H1 (cell line): ENCODE data around the gene LCORL. TPM values are rescaled to one million over a fixed set of nuclear protein-coding genes. Genes with fewer than 3 reads are reported as not detected.

ENCODE experiments used
- CTCF ChIA-PET: fragments of 300-600 bp; sonication (Branson Sonifier 250); formaldehyde crosslinking; loops from one replicate; lab custom pipeline; 2021; ENCODE audit not compliant: partially characterized antibody; lab: Charles Lee
- POLR2A ChIA-PET: fragments of 300-600 bp; sonication (Branson Sonifier 250); formaldehyde crosslinking; loops from one replicate; lab custom pipeline; 2021; ENCODE audit warnings: inconsistent platforms; ENCODE audit not compliant: partially characterized antibody; lab: Charles Lee
- DNase-seq, 2 experiments: peaks; one replicate each; pipeline versions ENCODE4 v3.0.0 to v3.0.0-alpha.2; 2010 to 2022; ENCODE audit warnings: low spot score in 2 of 2, low read depth in 1 of 2, mixed read lengths in 1 of 2
- FAIRE-seq: peaks from 2 replicates; lab custom pipeline; 2011; peaks lifted over from hg19 to GRCh38; lab: Jason Lieb, UNC
- H2AFZ ChIP-seq: 2 replicates; pipeline ENCODE4 v1.8.1; 2012; ENCODE audit warnings: low read length, inconsistent platforms
- H2AK5ac ChIP-seq: 2 replicates; pipeline ENCODE4 v1.6.1; 2013; ENCODE audit warnings: low read depth, low read length
- H2BK120ac ChIP-seq: replicated peaks from 2 replicates; pipeline ENCODE3; 2013; ENCODE audit warnings: low read depth, low read length, inconsistent platforms
- H2BK12ac ChIP-seq: 2 replicates; pipeline ENCODE4 v1.6.1; 2013; ENCODE audit warnings: low read depth, low read length
- H2BK15ac ChIP-seq: 2 replicates; pipeline ENCODE4 v1.6.1; 2013; ENCODE audit warnings: low read length
- H2BK20ac ChIP-seq: 2 replicates; pipeline ENCODE4 v1.6.1; 2013; ENCODE audit warnings: low read length
- H2BK5ac ChIP-seq: 2 replicates; pipeline ENCODE4 v1.6.1; 2013; ENCODE audit warnings: low read depth, low read length
- H3K14ac ChIP-seq: 2 replicates; pipeline ENCODE4 v1.6.1; 2013; ENCODE audit warnings: inconsistent platforms; ENCODE audit not compliant: insufficient read length
- H3K18ac ChIP-seq: 2 replicates; pipeline ENCODE4 v1.6.1; 2013; ENCODE audit warnings: low read length; ENCODE audit errors: extremely low read depth
- H3K23ac ChIP-seq: 2 replicates; pipeline ENCODE4 v1.6.1; 2013; ENCODE audit warnings: inconsistent platforms; ENCODE audit not compliant: insufficient read length
- H3K23me2 ChIP-seq: 2 replicates; pipeline ENCODE4 v1.6.1; 2013; ENCODE audit warnings: low read depth, low read length
- H3K27ac ChIP-seq: 2 replicates; pipeline ENCODE4 v1.6.1; 2011; ENCODE audit warnings: low read depth, low read length, inconsistent platforms
- H3K27me3 ChIP-seq, 4 experiments: replicated peaks in 1 of 4; 1 replicate in 1 of 4; 2 replicates in 3 of 4; pipeline versions ENCODE4 v1.6.1 to v1.8.1; 2011 to 2013; ENCODE audit warnings: low read length in 3 of 4, mild to moderate bottlenecking in 3 of 4, inconsistent platforms in 2 of 4, mixed read lengths in 2 of 4, moderate library complexity in 1 of 4; ENCODE audit not compliant: control insufficient read depth in 3 of 4, insufficient read depth in 3 of 4; ENCODE audit errors: extremely low read depth in 1 of 4
- H3K36me3 ChIP-seq, 4 experiments: 2 replicates each; pipeline versions ENCODE4 v1.6.1 to v1.8.1; 2011 to 2013; ENCODE audit warnings: mild to moderate bottlenecking in 4 of 4, low read length in 3 of 4, moderate library complexity in 2 of 4, control low read depth in 1 of 4, inconsistent platforms in 1 of 4; ENCODE audit not compliant: insufficient read depth in 4 of 4, control insufficient read depth in 2 of 4
- H3K4ac ChIP-seq: replicated peaks from 2 replicates; pipeline ENCODE3; 2013; ENCODE audit warnings: low read length, low read depth, mixed read lengths, inconsistent platforms; ENCODE audit not compliant: insufficient read length
- H3K4me1 ChIP-seq, 4 experiments: replicated peaks in 1 of 4; 1 replicate in 1 of 4; 2 replicates in 3 of 4; pipeline versions ENCODE4 v1.6.1 to v1.8.1; 2011 to 2013; ENCODE audit warnings: low read length in 3 of 4, inconsistent platforms in 2 of 4, mixed read lengths in 1 of 4; ENCODE audit not compliant: insufficient read depth in 4 of 4, control insufficient read depth in 3 of 4
- H3K4me2 ChIP-seq, 2 experiments: 2 replicates each; pipeline versions ENCODE4 v1.6.1 to v1.8.1; 2011 to 2013; ENCODE audit warnings: low read depth in 2 of 2, low read length in 2 of 2, control low read depth in 1 of 2, inconsistent platforms in 1 of 2, mild to moderate bottlenecking in 1 of 2; ENCODE audit not compliant: insufficient read depth in 1 of 2
- H3K4me3 ChIP-seq, 4 experiments: fragments of 200-600, 300-600 bp in 1 of 4; sonication (generic), shearing (Covaris generic), sonication (Bioruptor Twin) in 1 of 4; 2 replicates each; pipeline versions ENCODE4 v1.5.1 to v1.8.1; 2011 to 2016; ENCODE audit warnings: low read length in 4 of 4, low read depth in 3 of 4, control low read depth in 2 of 4, inconsistent platforms in 2 of 4, mild to moderate bottlenecking in 2 of 4, mixed read lengths in 1 of 4, moderate library complexity in 1 of 4; ENCODE audit not compliant: insufficient read depth in 2 of 4; ENCODE audit errors: extremely low read depth in 1 of 4
- H3K56ac ChIP-seq: replicated peaks from 2 replicates; pipeline ENCODE3; 2013; ENCODE audit warnings: low read depth, mild to moderate bottlenecking, mixed read lengths, low read length, inconsistent platforms; ENCODE audit not compliant: insufficient read length
- H3K79me1 ChIP-seq: 2 replicates; pipeline ENCODE4 v1.6.1; 2013; ENCODE audit warnings: low read depth, low read length, control low read depth
- H3K79me2 ChIP-seq, 2 experiments: 2 replicates each; pipeline versions ENCODE4 v1.6.1 to v1.8.1; 2012 to 2013; ENCODE audit warnings: low read length in 2 of 2, mild to moderate bottlenecking in 2 of 2, inconsistent platforms in 1 of 2; ENCODE audit not compliant: insufficient read depth in 2 of 2, control insufficient read depth in 1 of 2
- H3K9ac ChIP-seq, 4 experiments: replicated peaks in 1 of 4; 1 replicate in 1 of 4; 2 replicates in 3 of 4; pipeline versions ENCODE4 v1.6.1 to v1.8.1; 2011 to 2013; ENCODE audit warnings: low read depth in 3 of 4, low read length in 3 of 4, control low read depth in 2 of 4, mild to moderate bottlenecking in 2 of 4, moderate library complexity in 2 of 4, inconsistent platforms in 1 of 4; ENCODE audit errors: extremely low read depth in 1 of 4
- H3K9me3 ChIP-seq, 2 experiments: 2 replicates each; pipeline versions ENCODE4 v1.6.1 to v1.8.1; 2012 to 2013; ENCODE audit warnings: mild to moderate bottlenecking in 2 of 2, moderate library complexity in 2 of 2, control low read depth in 1 of 2, inconsistent platforms in 1 of 2, low read depth in 1 of 2, low read length in 1 of 2, mixed read lengths in 1 of 2; ENCODE audit not compliant: insufficient read depth in 2 of 2
- H4K20me1 ChIP-seq, 2 experiments: replicated peaks in 1 of 2; 2 replicates each; pipeline versions ENCODE3 to v1.8.1; 2011 to 2013; ENCODE audit warnings: inconsistent platforms in 2 of 2, low read length in 2 of 2, mild to moderate bottlenecking in 1 of 2; ENCODE audit not compliant: insufficient read depth in 2 of 2, control insufficient read depth in 1 of 2
- H4K5ac ChIP-seq: 2 replicates; pipeline ENCODE4 v1.6.1; 2013; ENCODE audit warnings: low read length, low read depth, mixed read lengths, inconsistent platforms; ENCODE audit not compliant: insufficient read length
- H4K8ac ChIP-seq: 2 replicates; pipeline ENCODE4 v1.8.0; 2013; ENCODE audit warnings: mild to moderate bottlenecking, moderate library complexity, low read length, inconsistent platforms; ENCODE audit not compliant: insufficient read depth; ENCODE audit errors: extremely low read depth
- H4K91ac ChIP-seq: replicated peaks from 2 replicates; pipeline ENCODE3; 2013; ENCODE audit warnings: low read length, mixed read lengths, inconsistent platforms; ENCODE audit not compliant: insufficient read length
- KDM5A ChIP-seq: fragments of 200-600 bp; IDR thresholded peaks from 2 replicates; pipeline ENCODE4 v1.7.1; 2012; ENCODE audit warnings: mild to moderate bottlenecking, low read length, inconsistent platforms, mixed read lengths
- MAX ChIP-seq: IDR thresholded peaks from 2 replicates; pipeline ENCODE4 v1.6.1; 2012; ENCODE audit warnings: inconsistent platforms
- PHF8 ChIP-seq: fragments of 200-600 bp; sonication (generic); conservative IDR thresholded peaks from 2 replicates; pipeline ENCODE4 v1.7.1; 2012; ENCODE audit warnings: low read depth, mild to moderate bottlenecking, inconsistent platforms, low read length, moderate library complexity
- SAP30 ChIP-seq: fragments of 300-600 bp; sonication (generic); IDR thresholded peaks from 2 replicates; pipeline ENCODE4 v1.7.1; 2012; ENCODE audit warnings: low read length, moderate library complexity, mild to moderate bottlenecking, inconsistent platforms; ENCODE audit not compliant: insufficient read depth, insufficient replicate concordance
- TAF7 ChIP-seq: optimal IDR thresholded peaks from 2 replicates; pipeline ENCODE3; 2011; ENCODE audit warnings: low read depth, mild to moderate bottlenecking, inconsistent platforms, low read length, moderate library complexity, borderline replicate concordance
- WGBS, 2 experiments: shearing (Covaris generic) in 1 of 2; methylation state at CpG; one replicate each; pipeline versions ENCODE4 v1.1.6 to v1.1.7; 2013 to 2015; ENCODE audit warnings: low lambda C conversion rate in 2 of 2, mixed read lengths in 2 of 2, inconsistent platforms in 1 of 2, low coverage in 1 of 2, missing lambda C conversion rate in 1 of 2; ENCODE audit not compliant: insufficient replicate concordance in 2 of 2, insufficient coverage in 1 of 2, insufficient read length in 1 of 2; ENCODE audit errors: extremely low coverage in 1 of 2, missing lambda C conversion rate in 1 of 2; 5-methylcytosine and 5-hydroxymethylcytosine counted together
- polyA plus RNA-seq, 7 experiments: library from polyadenylated mRNA; depleted of rRNA in 3 of 7; stranded (reverse) in 5 of 7; unstranded in 2 of 7; fragments of >200 nt in 5 of 7; fragments of 200-250 nt in 2 of 7; gene quantifications; 1 replicate in 5 of 7; 2 replicates in 1 of 7; 4 replicates in 1 of 7; pipeline versions ENCODE4 v1.2.1 to v1.2.3, GENCODE V29; 2011 to 2013; ENCODE audit warnings: missing spikeins in 2 of 7, mixed read lengths in 2 of 7
- total RNA-seq: library from RNA; stranded (reverse); fragmentation: NEBNext Ultra II Directional; extraction: Animal tissue kit (Norgen Biotek cat#: 25700); gene quantifications from 2 replicates; pipeline ENCODE4 v1.2.1, GENCODE V29; 2021
- TF ChIP-seq, protein P1 (sequence below): IDR thresholded peaks from 2 replicates; pipeline ENCODE4 v1.6.1; 2011; ENCODE audit warnings: low read depth, mild to moderate bottlenecking, low read length; ENCODE audit not compliant: insufficient read depth

Gene LCORL
- total and polyA plus RNA-seq, 2 of the 8 experiments (the other 6 are each of a cell fraction or from before 2014, with no cell fraction given), result 2.2 to 19.2 TPM

DNA sequence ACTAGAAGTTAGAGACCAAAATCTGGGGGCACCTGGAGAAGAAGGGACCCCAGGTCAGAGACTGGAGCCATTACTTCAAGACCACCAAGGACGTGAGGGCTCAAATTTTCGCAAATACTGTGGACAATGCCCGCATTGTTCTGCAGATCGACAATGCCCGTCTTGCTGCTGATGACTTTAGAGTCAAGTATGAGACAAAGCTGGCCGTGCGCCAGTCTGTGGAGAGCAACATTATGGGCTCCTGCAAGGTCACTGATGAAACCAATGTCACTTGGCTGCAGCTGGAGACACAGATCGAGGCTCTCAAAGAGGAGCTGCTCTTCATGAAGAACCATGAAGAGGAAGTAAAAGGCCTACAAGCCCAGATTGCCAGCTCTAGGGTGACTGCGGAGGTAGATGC lies 109.5 kb downstream of the LCORL start:
- Histone ChIP-seq H3K79me1 (no peaks in the 10 kb centered on the region; the same call in 1 of the 2 replicates), H3K23me2 (no peaks in the 10 kb centered on the region; the same call in 1 of the 2 replicates), H4K91ac (no peak overlapping the region), H2BK120ac (no peak overlapping the region)
- DNase-seq, result no peak
- 86% methylated on average over 8 of the region's 9 CpGs; no CpG with 5 or more reads in 1 of the 2 experiments for WGBS, 2 experiments
- TF ChIP-seq TAF7 (no peak), KDM5A (no peak), MAX (no peak), PHF8 (no peak), SAP30 (no peak)
- TF ChIP-seq, protein P1, sequence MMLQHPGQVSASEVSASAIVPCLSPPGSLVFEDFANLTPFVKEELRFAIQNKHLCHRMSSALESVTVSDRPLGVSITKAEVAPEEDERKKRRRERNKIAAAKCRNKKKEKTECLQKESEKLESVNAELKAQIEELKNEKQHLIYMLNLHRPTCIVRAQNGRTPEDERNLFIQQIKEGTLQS, result no peak
- TF ChIP-seq, all 59 proteins: peak for 0
- Histone ChIP-seq H3K56ac (no peak overlapping the region), H3K23ac (no peak overlapping the region), H4K8ac (no peak overlapping the region), H2BK5ac (no peak overlapping the region), H4K5ac (no peak overlapping the region), H2BK12ac (no peak overlapping the region), H4K20me1 (peaks cover 0 to 1% of the 10 kb centered on the region in 2 experiments), H3K9ac (no peak overlapping the region), H2AFZ (no peak overlapping the region), H3K14ac (no peak overlapping the region), H2AK5ac (no peak overlapping the region), H2BK20ac (no peak overlapping the region), H3K4ac (no peak overlapping the region), H3K79me2 (no peaks in the 10 kb centered on the region), H3K18ac (no peak overlapping the region), H2BK15ac (no peak overlapping the region), H3K4me2 (no peak overlapping the region), H3K4me1 (no peaks in the 10 kb centered on the region), H3K9me3 (no peaks in the 10 kb centered on the region), H3K36me3 (no peaks in the 10 kb centered on the region; a peak in 2 of 8 replicates), H3K27me3 (no peaks in the 10 kb centered on the region), H3K27ac (no peak overlapping the region), H3K4me3 (no peak overlapping the region)
- CTCF ChIA-PET, result interaction anchor here (0.7 kb wide), 1 partner anchor 70 kb away, joined by 3 read pairs; no protein-coding TSS in a partner anchor
- no peak for FAIRE-seq
- POLR2A ChIA-PET, result interaction anchor here (0.7 kb wide), 1 partner anchor 10 kb away, joined by 3 read pairs; no protein-coding TSS in a partner anchor
